A549 (cell line): ENCODE measurements around the gene PLD3. TPM values are rescaled to one million over a fixed set of nuclear protein-coding genes. Genes with fewer than 3 reads are reported as not detected.

Experiments used
- ATAC-seq, 2 experiments: fragments of 200-7000 bp in 1 of 2; fragments of >200 bp in 1 of 2; cut with Nextera tagmentation in 1 of 2; cut with Tn5 transposase in 1 of 2; 3 replicates each; pipeline versions ENCODE4 v1.8.0 to v1.9.1; 2018 to 2020; ENCODE audit warnings: mild to moderate bottlenecking in 1 of 2, moderate library complexity in 1 of 2
- CTCF ChIA-PET: fragments of 300-600 bp; sonication (Branson Sonifier 250); formaldehyde crosslinking; extraction: SDS; loops from one replicate; lab custom pipeline; 2021; ENCODE audit warnings: antibody characterized with exemption, inconsistent platforms; lab: Yijun Ruan, JAX
- POLR2A ChIA-PET: fragments of 350-600 bp; formaldehyde crosslinking; extraction: SDS; loops from one replicate; lab custom pipeline; 2021; ENCODE audit warnings: antibody characterized with exemption, inconsistent platforms; lab: Yijun Ruan, JAX
- DNase-seq, 2 experiments: peaks; one replicate each; pipeline versions ENCODE4 v3.0.0 to v3.0.0-alpha.2; 2011 to 2016; ENCODE audit warnings: low read depth in 1 of 2, low spot score in 1 of 2
- FAIRE-seq: peaks from 2 replicates; lab custom pipeline; 2011; peaks lifted over from hg19 to GRCh38; lab: Jason Lieb, UNC
- H3K27ac ChIP-seq, 2 experiments: fragments of >200 bp; sonication (Bioruptor Twin); formaldehyde crosslinking; 3 replicates each; pipeline ENCODE4 v1.5.1; 2016 to 2017
- H3K4me1 ChIP-seq: fragments of >200 bp; sonication (Bioruptor Twin); formaldehyde crosslinking; 3 replicates; pipeline ENCODE4 v1.6.1; 2016
- H3K4me2 ChIP-seq: fragments of >200 bp; sonication (Bioruptor Twin); formaldehyde crosslinking; 3 replicates; pipeline ENCODE4 v1.6.1; 2016
- H3K4me3 ChIP-seq: fragments of >200 bp; sonication (Bioruptor Twin); formaldehyde crosslinking; 3 replicates; pipeline ENCODE4 v1.5.1; 2016
- H3K9me3 ChIP-seq: fragments of >200 bp; sonication (Bioruptor Twin); formaldehyde crosslinking; 3 replicates; pipeline ENCODE4 v1.6.1; 2016
- ATOH8 ChIP-seq: fragments of 250-450 bp; sonication (Bioruptor Pico); IDR thresholded peaks from 2 replicates; pipeline ENCODE4 v1.5.0; 2020; ENCODE audit warnings: low read depth, mild to moderate bottlenecking, moderate library complexity
- BCL3 ChIP-seq: fragments of >200 bp; sonication (Bioruptor Twin); formaldehyde crosslinking; IDR thresholded peaks from 3 replicates; pipeline ENCODE4 v1.6.1; 2016
- BHLHE40 ChIP-seq: IDR thresholded peaks from 2 replicates; pipeline ENCODE4 v1.6.1; 2012; ENCODE audit warnings: low read depth, low read length, inconsistent platforms
- CHD4 ChIP-seq: fragments of 200-600 bp; sonication (generic); IDR thresholded peaks from 2 replicates; pipeline ENCODE4 v1.6.1; 2016; ENCODE audit warnings: antibody characterized with exemption, mild to moderate bottlenecking, borderline replicate concordance
- EHF ChIP-seq: fragments of 250-450 bp; sonication (Bioruptor Pico); IDR thresholded peaks from 2 replicates; pipeline ENCODE4 v1.5.0; 2020; ENCODE audit warnings: mild to moderate bottlenecking
- EHMT2 ChIP-seq: fragments of 200-600 bp; sonication (generic); IDR thresholded peaks from 2 replicates; pipeline ENCODE4 v1.6.1; 2016; ENCODE audit warnings: antibody characterized with exemption, low read depth, mild to moderate bottlenecking, moderate library complexity
- ESRRA ChIP-seq: fragments of 150-350 bp; IDR thresholded peaks from 2 replicates; pipeline ENCODE4 v1.6.1; 2014; ENCODE audit warnings: mild to moderate bottlenecking, low read length, borderline replicate concordance
- GATA3 ChIP-seq: IDR thresholded peaks from 2 replicates; pipeline ENCODE4 v1.6.1; 2012; ENCODE audit warnings: borderline replicate concordance
- HOXA7 ChIP-seq: fragments of 250-450 bp; sonication (Bioruptor Pico); IDR thresholded peaks from 2 replicates; pipeline ENCODE4 v1.5.0; 2020; ENCODE audit warnings: mild to moderate bottlenecking, moderate library complexity
- HOXB5 ChIP-seq: fragments of 250-450 bp; sonication (Bioruptor Pico); IDR thresholded peaks from 2 replicates; pipeline ENCODE4 v1.5.0; 2020; ENCODE audit warnings: mild to moderate bottlenecking, moderate library complexity
- JUNB ChIP-seq: fragments of >200 bp; sonication (Bioruptor Twin); formaldehyde crosslinking; IDR thresholded peaks from 2 replicates; pipeline ENCODE4 v1.6.1; 2016
- MYC ChIP-seq: IDR thresholded peaks from 2 replicates; pipeline ENCODE4 v1.6.1; 2012; ENCODE audit warnings: mild to moderate bottlenecking, inconsistent platforms, low read length, improper control_type of control experiment, borderline replicate concordance
- NPAS2 ChIP-seq: fragments of 250-450 bp; sonication (Bioruptor Pico); IDR thresholded peaks from 2 replicates; pipeline ENCODE4 v1.8.0; 2022; ENCODE audit warnings: mild to moderate bottlenecking, moderate library complexity, borderline replicate concordance
- NR3C1 ChIP-seq: fragments of >200 bp; sonication (Bioruptor Twin); formaldehyde crosslinking; IDR thresholded peaks from 3 replicates; pipeline ENCODE4 v1.6.1; 2017
- PHF8 ChIP-seq: fragments of 200-600 bp; sonication (generic); IDR thresholded peaks from 2 replicates; pipeline ENCODE4 v1.6.1; 2016; ENCODE audit warnings: low read depth, mild to moderate bottlenecking, antibody characterized with exemption, moderate library complexity, borderline replicate concordance
- POLR2AphosphoS2 ChIP-seq: conservative IDR thresholded peaks from 2 replicates; pipeline ENCODE4 v1.6.1; 2012; ENCODE audit warnings: low read length, improper control_type of control experiment, inconsistent platforms
- RAD21 ChIP-seq, 2 experiments: fragments of >200 bp in 1 of 2; sonication (Bioruptor Twin) in 1 of 2; formaldehyde crosslinking in 1 of 2; IDR thresholded peaks in 1 of 2; conservative IDR thresholded peaks in 1 of 2; 2 replicates in 1 of 2; 3 replicates in 1 of 2; pipeline ENCODE4 v1.6.1; 2012 to 2018; ENCODE audit warnings: inconsistent platforms in 1 of 2
- RARB ChIP-seq: fragments of 250-450 bp; sonication (Bioruptor Pico); IDR thresholded peaks from 2 replicates; pipeline ENCODE4 v1.8.0; 2021; ENCODE audit warnings: mild to moderate bottlenecking, moderate library complexity
- RFX5 ChIP-seq: fragments of 450-650 bp; IDR thresholded peaks from 2 replicates; pipeline ENCODE4 v1.7.1; 2014; ENCODE audit warnings: antibody characterized with exemption, mild to moderate bottlenecking, moderate library complexity
- SMC3 ChIP-seq: fragments of >200 bp; sonication (Bioruptor Twin); formaldehyde crosslinking; IDR thresholded peaks from 3 replicates; pipeline ENCODE4 v1.6.1; 2018; ENCODE audit warnings: inconsistent platforms
- SREBF2 ChIP-seq: fragments of 450-650 bp; IDR thresholded peaks from 2 replicates; pipeline ENCODE4 v1.6.1; 2014; ENCODE audit warnings: mild to moderate bottlenecking, moderate library complexity
- TFCP2L1 ChIP-seq: fragments of 250-450 bp; sonication (Bioruptor Pico); IDR thresholded peaks from 2 replicates; pipeline ENCODE4 v1.5.0; 2021; ENCODE audit warnings: mild to moderate bottlenecking
- ZC3H11A ChIP-seq: fragments of 450-650 bp; IDR thresholded peaks from 2 replicates; pipeline ENCODE4 v1.6.1; 2014; ENCODE audit warnings: antibody characterized with exemption, mild to moderate bottlenecking
- ZFP36 ChIP-seq: fragments of 450-650 bp; IDR thresholded peaks from 2 replicates; pipeline ENCODE4 v1.6.1; 2014; ENCODE audit warnings: borderline replicate concordance; ENCODE audit not compliant: partially characterized antibody
- ZNF302 ChIP-seq: fragments of 250-450 bp; sonication (Bioruptor Pico); IDR thresholded peaks from 2 replicates; pipeline ENCODE4 v1.9.0; 2021; ENCODE audit warnings: inconsistent platforms, mild to moderate bottlenecking, moderate library complexity
- WGBS: methylation state at CpG from one replicate; pipeline ENCODE4 v1.1.6; 2017; ENCODE audit errors: missing lambda C conversion rate; 5-methylcytosine and 5-hydroxymethylcytosine counted together
- polyA plus RNA-seq, 4 experiments: library from polyadenylated mRNA; depleted of rRNA in 3 of 4; stranded (reverse); fragments of >200 nt; fragmentation: RNase III in 1 of 4; extraction: RNeasy Plus Mini Kit Qiagen cat#74134 plus additional on column Dnase treatment in 1 of 4; gene quantifications; 2 replicates in 3 of 4; 3 replicates in 1 of 4; pipeline ENCODE4 v1.2.3, GENCODE V29; 2011 to 2017
- TF ChIP-seq, protein P1 (sequence below): IDR thresholded peaks from 2 replicates; pipeline ENCODE4 v1.6.1; 2012
- TF ChIP-seq, protein P2 (sequence below): fragments of 200-600 bp; sonication (generic); IDR thresholded peaks from 2 replicates; pipeline ENCODE4 v1.6.1; 2016; ENCODE audit warnings: antibody characterized with exemption, mild to moderate bottlenecking, moderate library complexity

Gene PLD3
- polyA plus RNA-seq, 2 of the 4 experiments (the other 2 are of a cell fraction), result 265 to 290 TPM

DNA sequence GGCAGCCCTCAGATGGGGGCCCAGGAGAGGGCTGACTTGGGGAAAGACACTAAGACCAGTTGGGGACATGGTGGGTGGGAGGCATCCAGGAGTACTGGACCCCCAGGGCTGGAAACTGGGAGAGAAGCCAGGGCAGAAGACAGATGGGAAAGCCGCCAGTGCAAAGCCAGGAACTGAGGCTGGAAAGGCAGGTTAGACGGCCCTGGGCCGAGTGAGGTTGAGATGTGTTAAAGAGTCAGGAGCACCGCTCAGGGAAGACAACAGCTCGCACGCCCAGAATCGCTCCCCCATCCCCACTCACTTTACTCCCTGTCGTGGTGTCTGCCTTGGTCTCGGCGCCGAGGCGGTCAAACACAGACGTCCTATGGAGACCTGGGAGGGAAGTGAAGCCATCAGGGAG is 24.8 kb upstream of the PLD3 start:
- FAIRE-seq (no peak), ATAC-seq (no peak), DNase-seq (no peak)
- no peak overlapping the region for H3K27ac ChIP-seq
- TF ChIP-seq HOXA7 (CRISPR knock-in tag), result no peak
- TF ChIP-seq, protein P1, sequence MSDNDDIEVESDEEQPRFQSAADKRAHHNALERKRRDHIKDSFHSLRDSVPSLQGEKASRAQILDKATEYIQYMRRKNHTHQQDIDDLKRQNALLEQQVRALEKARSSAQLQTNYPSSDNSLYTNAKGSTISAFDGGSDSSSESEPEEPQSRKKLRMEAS, result no peak
- no peak for TF ChIP-seq ZNF302 (CRISPR knock-in tag)
- no peak for TF ChIP-seq RAD21 (conservative IDR thresholded peaks at IDR 0.05 in 1 of 2, IDR thresholded peaks at IDR 0.05 in 1 of 2)
- no peak for TF ChIP-seq EHMT2
- no peak for TF ChIP-seq EHF
- no peak for TF ChIP-seq CHD4
- TF ChIP-seq JUNB, result no peak
- TF ChIP-seq POLR2AphosphoS2, result no peak
- TF ChIP-seq TFCP2L1 (CRISPR knock-in tag), result no peak
- no peak for TF ChIP-seq SREBF2
- TF ChIP-seq ESRRA, result no peak
- TF ChIP-seq NR3C1, result no peak
- TF ChIP-seq ATOH8, result no peak
- TF ChIP-seq, protein P2, sequence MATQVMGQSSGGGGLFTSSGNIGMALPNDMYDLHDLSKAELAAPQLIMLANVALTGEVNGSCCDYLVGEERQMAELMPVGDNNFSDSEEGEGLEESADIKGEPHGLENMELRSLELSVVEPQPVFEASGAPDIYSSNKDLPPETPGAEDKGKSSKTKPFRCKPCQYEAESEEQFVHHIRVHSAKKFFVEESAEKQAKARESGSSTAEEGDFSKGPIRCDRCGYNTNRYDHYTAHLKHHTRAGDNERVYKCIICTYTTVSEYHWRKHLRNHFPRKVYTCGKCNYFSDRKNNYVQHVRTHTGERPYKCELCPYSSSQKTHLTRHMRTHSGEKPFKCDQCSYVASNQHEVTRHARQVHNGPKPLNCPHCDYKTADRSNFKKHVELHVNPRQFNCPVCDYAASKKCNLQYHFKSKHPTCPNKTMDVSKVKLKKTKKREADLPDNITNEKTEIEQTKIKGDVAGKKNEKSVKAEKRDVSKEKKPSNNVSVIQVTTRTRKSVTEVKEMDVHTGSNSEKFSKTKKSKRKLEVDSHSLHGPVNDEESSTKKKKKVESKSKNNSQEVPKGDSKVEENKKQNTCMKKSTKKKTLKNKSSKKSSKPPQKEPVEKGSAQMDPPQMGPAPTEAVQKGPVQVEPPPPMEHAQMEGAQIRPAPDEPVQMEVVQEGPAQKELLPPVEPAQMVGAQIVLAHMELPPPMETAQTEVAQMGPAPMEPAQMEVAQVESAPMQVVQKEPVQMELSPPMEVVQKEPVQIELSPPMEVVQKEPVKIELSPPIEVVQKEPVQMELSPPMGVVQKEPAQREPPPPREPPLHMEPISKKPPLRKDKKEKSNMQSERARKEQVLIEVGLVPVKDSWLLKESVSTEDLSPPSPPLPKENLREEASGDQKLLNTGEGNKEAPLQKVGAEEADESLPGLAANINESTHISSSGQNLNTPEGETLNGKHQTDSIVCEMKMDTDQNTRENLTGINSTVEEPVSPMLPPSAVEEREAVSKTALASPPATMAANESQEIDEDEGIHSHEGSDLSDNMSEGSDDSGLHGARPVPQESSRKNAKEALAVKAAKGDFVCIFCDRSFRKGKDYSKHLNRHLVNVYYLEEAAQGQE, result no peak
- no peak for TF ChIP-seq BHLHE40
- TF ChIP-seq BCL3, result no peak
- no peak for TF ChIP-seq ZC3H11A
- no peak for TF ChIP-seq RARB (CRISPR knock-in tag)
- no peak for TF ChIP-seq GATA3
- H3K4me2 ChIP-seq, result no peak overlapping the region
- no peaks in the 10 kb centered on the region for H3K9me3 ChIP-seq
- CTCF ChIA-PET, result interaction anchor here (1.7 to 12.0 kb wide), 3 partner anchors 12 to 25 kb away, joined by 5 to 142 read pairs (median 9); no protein-coding TSS in a partner anchor
- WGBS, result 95% methylated on average over 13 of the region's 13 CpGs
- H3K4me3 ChIP-seq, result no peak overlapping the region
- no peaks in the 10 kb centered on the region for H3K4me1 ChIP-seq
- POLR2A ChIA-PET, result no interaction called here

- Histone ChIP-seq H3K27ac (no peak overlapping the region), H3K4me2 (no peak overlapping the region), H3K9me3 (no peaks in the 10 kb centered on the region), H3K4me3 (no peak overlapping the region)
- no peak for DNase-seq
- no peak for FAIRE-seq
- POLR2A ChIA-PET, result interaction anchor here (0.5 kb wide), 1 partner anchor 38 kb away, joined by 4 read pairs; no protein-coding TSS in a partner anchor
- ATAC-seq, result 0 out of 6 replicates have a peak, but pooled peaks of 1 of the 2 experiments have one; percentile 5
- CTCF ChIA-PET, result interaction anchor here (1.1 to 7.9 kb wide), 2 partner anchors 18 to 21 kb away, joined by 4 to 42 read pairs; no protein-coding TSS in a partner anchor
- WGBS, result 93% methylated on average over 14 of the region's 14 CpGs
- no peak for TF ChIP-seq BHLHE40
- TF ChIP-seq NPAS2 (CRISPR knock-in tag), result no peak
- no peak for TF ChIP-seq SMC3
- no peak for TF ChIP-seq ZFP36
- TF ChIP-seq ZC3H11A, result no peak
- no peak for TF ChIP-seq PHF8
- no peak for TF ChIP-seq RFX5
- TF ChIP-seq RAD21 (conservative IDR thresholded peaks at IDR 0.05 in 1 of 2, IDR thresholded peaks at IDR 0.05 in 1 of 2), result no peak
- TF ChIP-seq ZNF302 (CRISPR knock-in tag), result no peak
- no peak for TF ChIP-seq NR3C1
- TF ChIP-seq HOXB5 (CRISPR knock-in tag), result no peak
- TF ChIP-seq MYC, result no peak
- TF ChIP-seq, all 56 proteins: peak for 0
- no peaks in the 10 kb centered on the region for H3K4me1 ChIP-seq
Observed at GRCh38 chr19:40326201-40326600, 22.3 kb upstream of the PLD3 start.
